AG10803 (cell line): ENCODE data around the gene ST6GALNAC3.

Experiments
- DNase-seq: peaks from one replicate; pipeline ENCODE4 v3.0.0; 2010; ENCODE audit warnings: low read depth
- H3K4me3 ChIP-seq: 2 replicates; pipeline ENCODE4 v1.5.1; 2011; ENCODE audit warnings: mild to moderate bottlenecking, low read length, control low read depth
- TF ChIP-seq, protein P1 (sequence below): conservative IDR thresholded peaks from 2 replicates; pipeline ENCODE4 v1.5.1; 2011; ENCODE audit warnings: mild to moderate bottlenecking, low read length, control low read depth, inconsistent platforms

ST6GALNAC3 gene

DNA sequence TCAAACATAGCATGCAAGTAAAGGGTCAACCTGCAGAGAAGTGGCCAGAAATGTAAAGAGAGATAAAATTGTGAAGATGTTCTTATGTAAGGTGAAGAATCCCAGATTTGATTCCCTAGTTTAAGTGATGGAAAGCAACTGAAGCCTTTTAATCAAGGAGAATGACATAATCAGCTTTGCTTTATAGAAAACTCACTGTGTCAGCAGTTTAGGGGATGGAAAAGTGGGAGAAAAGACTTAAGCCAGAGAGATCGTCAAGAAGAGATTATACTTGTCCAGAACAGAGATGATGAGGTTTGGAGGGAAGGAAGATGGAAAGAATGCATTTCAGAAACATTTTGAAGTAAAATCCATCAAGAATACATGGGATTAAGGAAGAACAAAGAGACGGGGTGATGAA is 517.4 kb downstream of the ST6GALNAC3 start:
- no peak for DNase-seq
- no peak overlapping the region for H3K4me3 ChIP-seq
- TF ChIP-seq, protein P1, sequence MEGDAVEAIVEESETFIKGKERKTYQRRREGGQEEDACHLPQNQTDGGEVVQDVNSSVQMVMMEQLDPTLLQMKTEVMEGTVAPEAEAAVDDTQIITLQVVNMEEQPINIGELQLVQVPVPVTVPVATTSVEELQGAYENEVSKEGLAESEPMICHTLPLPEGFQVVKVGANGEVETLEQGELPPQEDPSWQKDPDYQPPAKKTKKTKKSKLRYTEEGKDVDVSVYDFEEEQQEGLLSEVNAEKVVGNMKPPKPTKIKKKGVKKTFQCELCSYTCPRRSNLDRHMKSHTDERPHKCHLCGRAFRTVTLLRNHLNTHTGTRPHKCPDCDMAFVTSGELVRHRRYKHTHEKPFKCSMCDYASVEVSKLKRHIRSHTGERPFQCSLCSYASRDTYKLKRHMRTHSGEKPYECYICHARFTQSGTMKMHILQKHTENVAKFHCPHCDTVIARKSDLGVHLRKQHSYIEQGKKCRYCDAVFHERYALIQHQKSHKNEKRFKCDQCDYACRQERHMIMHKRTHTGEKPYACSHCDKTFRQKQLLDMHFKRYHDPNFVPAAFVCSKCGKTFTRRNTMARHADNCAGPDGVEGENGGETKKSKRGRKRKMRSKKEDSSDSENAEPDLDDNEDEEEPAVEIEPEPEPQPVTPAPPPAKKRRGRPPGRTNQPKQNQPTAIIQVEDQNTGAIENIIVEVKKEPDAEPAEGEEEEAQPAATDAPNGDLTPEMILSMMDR: no peak

DNA sequence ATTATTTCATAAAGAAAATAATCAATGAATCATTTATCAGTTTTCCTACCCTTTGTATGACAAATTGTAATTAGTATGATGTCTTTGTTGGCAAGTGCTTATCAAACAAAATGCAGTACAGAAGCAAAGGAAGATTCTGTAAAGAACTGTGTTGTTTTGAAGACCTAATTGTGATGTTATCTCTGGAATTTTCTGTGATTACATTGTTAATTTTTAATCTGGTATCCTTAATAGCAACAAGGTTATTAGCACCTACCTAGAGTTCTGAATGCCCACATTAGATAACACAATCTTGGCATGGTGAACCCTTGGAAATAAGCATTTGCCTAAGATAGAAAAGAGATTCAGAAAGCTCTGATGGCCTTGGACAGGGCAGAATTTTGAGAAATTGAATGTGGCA is 518.6 kb downstream of the ST6GALNAC3 start:
- TF ChIP-seq, protein P1: no peak
- DNase-seq: no peak
- no peak overlapping the region for H3K4me3 ChIP-seq

DNA sequence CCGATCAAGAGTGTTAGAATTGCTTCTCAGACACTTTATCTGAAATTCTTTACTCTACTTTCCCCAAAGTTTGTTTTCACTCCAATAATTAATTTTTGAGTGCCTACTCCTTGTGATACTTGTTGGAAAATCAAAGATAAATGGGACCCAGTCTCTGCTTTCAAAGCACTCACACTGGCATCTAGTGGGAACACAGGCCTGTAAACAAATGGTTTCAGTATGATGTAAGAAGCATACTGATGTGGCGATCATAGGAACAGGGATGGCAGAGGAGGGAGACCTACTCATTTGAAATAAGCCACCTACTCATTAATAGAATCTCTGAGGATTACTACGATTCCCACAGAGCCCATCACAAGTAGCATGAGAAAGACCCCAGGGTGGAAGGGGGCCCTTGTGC is 519.1 kb downstream of the ST6GALNAC3 start:
- no peak for DNase-seq
- TF ChIP-seq, protein P1: no peak
- no peak overlapping the region for H3K4me3 ChIP-seq

DNA sequence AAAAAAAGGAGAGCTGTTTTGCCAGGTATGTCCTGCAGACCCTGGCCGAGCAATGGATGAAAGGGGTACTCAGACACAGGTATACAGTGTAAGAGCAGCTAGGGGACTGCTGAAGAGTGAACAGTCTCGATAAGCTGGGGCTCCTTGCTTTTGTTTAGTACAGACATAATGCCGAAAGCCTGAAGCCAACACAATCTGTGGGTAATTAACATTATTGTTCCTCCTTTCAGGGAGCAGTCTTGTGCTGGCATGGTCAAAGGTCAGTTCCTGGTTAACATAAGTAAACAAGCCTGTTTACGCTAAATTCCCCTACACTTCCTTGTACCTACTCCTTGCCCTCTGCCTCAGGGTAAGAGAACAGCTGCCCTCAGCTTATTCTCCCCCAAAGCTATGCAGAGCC is 520.5 kb downstream of the ST6GALNAC3 start:
- TF ChIP-seq, protein P1: no peak
- DNase-seq: no peak
- H3K4me3 ChIP-seq: no peak overlapping the region

DNA sequence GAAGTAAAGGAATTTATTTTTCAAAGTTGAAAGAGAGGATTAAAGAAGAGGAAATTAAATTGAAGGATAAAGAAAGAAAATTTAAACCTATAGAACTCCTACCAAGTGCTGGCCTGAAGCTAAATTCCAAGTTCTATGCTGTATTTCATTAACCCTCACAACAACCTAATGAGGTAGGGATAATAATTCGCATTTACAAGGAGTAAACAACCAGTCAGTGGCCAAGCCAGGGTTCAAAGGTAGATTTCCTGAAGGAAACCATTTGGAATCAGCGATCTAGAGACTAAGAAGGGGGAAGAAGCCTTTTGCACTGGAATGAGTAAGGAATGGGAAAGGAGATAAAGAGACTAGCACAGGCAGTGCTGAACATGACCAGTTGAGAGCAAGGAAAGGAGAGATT is 526.9 kb downstream of the ST6GALNAC3 start:
- TF ChIP-seq, protein P1: no peak
- no peak for DNase-seq
- H3K4me3 ChIP-seq: no peak overlapping the region

DNA sequence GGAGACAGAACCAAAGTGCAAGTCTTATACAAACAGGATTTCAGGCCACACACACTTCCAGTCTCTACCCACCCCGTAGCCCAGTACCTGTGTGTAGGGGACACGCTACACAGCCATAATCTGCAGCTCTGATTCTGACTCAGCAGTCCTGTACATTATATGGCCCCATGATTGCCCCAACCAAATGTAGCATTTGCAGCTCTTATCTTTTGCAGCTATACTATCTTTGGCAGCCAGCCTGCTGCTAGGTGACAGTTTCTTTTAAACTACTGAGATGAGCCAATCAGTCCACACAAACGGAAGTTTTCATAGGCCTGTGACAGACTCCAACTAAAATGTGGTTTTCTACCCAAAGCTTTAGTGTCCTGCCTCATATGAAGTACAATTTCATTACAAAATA is 533.2 kb downstream of the ST6GALNAC3 start:
- no peak for DNase-seq
- TF ChIP-seq, protein P1: no peak
- H3K4me3 ChIP-seq: no peak overlapping the region

DNA sequence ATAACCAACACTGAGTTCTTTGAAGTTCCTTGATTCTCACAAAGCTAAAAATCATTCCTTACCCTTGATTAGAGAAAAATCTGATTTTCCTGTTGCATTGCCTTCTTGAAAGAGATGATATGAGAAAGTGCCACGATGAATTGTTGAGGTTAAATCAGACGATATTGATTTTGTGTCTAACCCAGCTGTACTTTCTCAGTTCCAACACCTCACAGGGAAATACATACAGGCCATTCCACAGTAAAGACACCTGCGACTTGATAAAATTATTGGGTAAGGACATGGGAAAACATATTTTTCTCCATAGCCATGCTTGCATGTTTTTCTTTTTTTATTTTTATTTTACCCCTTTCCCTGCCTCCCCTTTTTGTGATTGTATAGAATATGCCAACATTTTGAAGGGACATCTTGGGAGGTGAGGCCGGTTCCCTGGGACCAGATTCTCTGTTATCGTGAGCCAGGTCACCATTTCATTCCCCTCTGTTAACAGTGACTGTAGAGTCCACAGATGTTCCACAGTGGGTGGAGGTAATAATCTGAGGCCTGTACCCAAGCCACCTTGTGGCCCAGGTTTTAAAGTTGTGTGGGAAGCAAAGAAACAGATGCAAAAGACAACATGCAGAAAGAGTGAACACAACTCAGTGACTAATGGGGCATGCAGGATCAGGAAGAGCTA is 537.4 kb downstream of the ST6GALNAC3 start:
- H3K4me3 ChIP-seq: no peak overlapping the region
- TF ChIP-seq, protein P1: no peak
- DNase-seq: no peak
